Measurements from ENCODE around the gene CSF1R.
A peak's percentile ranks its signal among the peaks of the same experiment; 100 is the strongest.

CSF1R gene

GRCh38 chr5:150085950-150086715, at the start of gene CSF1R:
Gene CSF1R, minus strand, starts transcription at chr5:150086554. Its CDS starts 127 bp downstream, at chr5:150086427.
- no peak for DNase-seq

DNA sequence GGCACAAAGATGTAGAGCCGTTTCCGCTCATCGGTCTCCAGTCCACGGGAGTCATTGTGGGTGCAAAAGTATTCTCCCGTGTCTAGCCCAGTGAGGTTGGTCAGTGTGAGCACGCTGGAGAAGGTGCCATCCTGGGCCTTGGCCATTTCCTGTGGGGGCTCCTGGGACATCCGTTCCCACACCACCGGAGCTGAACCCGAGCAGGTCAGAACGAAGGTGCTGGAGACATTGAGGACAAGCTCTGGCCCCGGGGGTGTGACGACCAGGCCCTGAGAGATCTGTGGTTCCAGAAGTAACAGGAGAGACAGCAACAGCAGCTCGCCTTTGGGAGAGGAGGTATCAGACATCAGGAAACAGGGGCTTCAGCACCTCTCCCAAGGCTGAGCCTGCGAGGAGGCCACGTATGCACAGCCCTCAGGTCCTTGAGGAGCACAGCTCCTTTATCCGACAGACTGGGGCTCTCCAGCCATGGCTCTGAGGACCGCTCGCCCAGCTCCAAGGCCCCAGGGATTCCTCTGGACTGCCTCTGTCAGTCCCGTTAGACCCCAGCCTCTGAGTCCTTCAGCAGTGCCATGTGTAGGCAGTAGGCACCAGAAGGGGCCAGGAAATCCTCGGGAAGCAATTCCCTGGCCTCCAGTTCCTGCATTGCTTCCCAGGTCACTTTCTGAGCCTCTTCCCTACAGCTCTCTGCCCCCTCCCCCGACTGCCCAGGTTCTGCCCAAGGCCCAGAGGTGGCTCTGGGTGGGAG, 49.4 kb upstream of the CSF1R start:
- DNase-seq, result no peak

DNA sequence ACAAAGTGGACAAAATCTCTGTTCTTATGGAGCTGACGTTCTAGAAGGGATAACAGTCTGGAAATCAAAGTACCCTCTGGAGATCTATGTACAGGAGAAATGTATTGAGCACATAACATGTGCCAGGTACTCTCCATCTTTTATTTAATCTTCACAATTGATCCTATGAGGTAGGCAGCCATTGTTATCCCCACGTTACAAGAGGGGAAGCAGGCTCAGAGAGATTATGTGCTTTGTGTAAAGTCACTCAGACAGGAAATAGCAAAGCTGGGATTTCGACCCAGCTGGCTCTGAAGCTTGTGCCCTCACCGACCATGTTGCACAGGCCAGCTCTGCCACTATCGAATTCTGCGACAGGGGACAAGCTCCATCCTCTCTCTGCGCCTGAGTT, 47.8 kb upstream of the CSF1R start:
- DNase-seq, result no peak

- no peak for DNase-seq
Observed at GRCh38 chr5:150133581-150134197, 47.3 kb upstream of the CSF1R start.

- DNase-seq, result no peak
Observed at GRCh38 chr5:150132740-150133139, 46.4 kb upstream of the CSF1R start.

GRCh38 chr5:150131978-150132694, 45.8 kb upstream of the CSF1R start:
- DNase-seq, result no peak

DNA sequence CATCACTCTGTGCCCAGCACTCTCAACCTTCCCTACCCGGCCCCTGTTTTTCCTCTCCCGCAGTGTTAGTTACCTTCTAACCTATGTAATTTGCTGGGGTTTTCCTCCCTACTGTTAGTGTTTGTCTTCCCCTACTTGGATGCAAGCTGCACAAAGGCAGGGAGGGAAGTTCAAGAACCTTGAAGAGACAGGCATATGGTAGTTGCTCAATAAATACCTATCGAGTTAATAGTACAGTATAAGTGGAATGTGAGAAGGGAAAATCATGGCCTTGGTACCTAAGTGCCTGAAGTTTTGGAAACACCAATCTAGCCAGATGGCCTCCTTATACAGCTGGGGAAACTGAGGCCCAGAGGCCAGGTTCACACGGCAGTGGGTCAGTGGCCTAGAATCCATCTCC, 45.1 kb upstream of the CSF1R start:
- DNase-seq, result no peak

- no peak for DNase-seq
Observed at GRCh38 chr5:150130493-150130922, 44.2 kb upstream of the CSF1R start.

- DNase-seq, result peak; percentile 30
Observed at GRCh38 chr5:150129813-150130492, 43.6 kb upstream of the CSF1R start.

DNA sequence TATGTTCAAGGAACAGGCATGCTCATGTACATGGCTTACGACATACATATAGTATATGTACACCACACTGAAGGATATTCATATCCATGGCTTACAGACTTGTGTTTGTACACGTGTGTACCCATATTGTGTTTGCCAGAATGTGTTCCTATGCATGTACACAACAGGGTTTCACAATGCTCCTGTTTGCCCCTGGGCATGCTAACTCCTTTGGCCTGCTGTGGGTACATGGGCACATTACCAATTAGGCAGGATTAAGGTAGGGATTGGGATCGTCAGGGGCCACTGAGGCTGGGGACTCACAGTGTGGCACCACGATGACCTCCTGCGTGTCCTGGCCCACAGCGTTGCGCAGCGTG, 43.1 kb upstream of the CSF1R start:
- no peak for DNase-seq

- no peak for DNase-seq
Observed at GRCh38 chr5:150126921-150127265, 40.5 kb upstream of the CSF1R start.

- DNase-seq, result no peak
Observed at GRCh38 chr5:150126199-150126920, 40.0 kb upstream of the CSF1R start.

- DNase-seq, result no peak
Observed at GRCh38 chr5:150125334-150125733, 39.0 kb upstream of the CSF1R start.

DNA sequence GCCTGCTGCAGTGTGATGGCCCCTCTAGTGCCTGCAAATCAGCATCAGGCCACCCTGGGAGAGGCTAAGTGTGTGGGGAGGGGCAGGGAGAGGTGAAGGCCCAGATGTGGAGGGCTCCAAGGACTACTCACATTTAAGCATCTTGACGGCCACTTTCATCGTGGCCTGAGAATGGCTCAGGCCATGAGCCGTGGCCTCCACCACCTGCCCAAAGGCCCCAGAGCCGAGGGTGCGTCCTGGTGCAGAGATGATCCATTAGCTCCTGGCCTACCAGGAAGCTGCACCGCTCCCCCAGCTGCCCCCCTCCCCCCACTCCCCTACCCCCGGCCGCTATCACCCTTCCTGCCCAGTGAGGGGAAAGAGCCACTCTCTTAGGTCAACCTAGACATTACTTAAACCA, 38.2 kb upstream of the CSF1R start:
- no peak for DNase-seq

DNA sequence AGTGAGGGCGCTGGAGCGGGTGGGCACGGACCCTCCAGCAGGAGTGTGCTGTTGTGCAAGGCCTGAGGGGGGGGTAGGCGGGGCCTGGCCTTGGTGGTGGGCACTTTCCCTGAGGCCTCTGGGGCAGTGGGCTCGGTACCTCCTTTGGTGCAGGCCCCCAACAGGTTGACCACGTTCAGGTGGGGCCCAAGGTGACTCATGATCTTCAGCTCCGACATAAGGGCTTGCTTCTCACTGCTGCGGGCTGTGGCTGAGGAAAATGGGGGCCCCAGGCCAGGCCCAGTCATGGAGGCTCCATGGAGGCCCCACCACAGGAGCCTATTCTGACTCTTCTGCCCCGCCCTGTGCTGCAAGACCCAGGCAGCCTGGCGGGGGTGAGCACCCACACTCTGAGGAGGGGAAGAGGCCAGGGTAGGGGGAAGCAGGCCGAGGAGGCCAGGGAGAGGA, 37.8 kb upstream of the CSF1R start:
- DNase-seq, result no peak

DNA sequence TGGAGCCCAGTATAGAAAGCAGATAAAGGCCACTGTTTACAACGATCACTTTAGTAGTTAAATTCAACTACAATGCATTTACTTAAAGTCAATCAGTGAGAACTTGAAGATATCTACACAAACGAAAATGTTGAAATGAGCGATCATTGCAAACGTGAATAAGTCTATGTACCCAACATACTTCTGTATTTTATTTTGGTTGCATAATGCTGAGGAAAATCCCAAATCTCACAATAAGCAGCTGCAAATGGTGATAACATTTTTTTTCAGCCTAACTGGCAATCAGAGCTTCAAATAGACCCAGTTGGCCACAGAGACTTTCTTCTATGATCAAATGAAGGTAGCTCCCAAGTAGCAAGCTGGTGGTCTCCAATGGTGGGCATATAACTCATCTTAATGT, 37.2 kb upstream of the CSF1R start:
- no peak for DNase-seq

DNA sequence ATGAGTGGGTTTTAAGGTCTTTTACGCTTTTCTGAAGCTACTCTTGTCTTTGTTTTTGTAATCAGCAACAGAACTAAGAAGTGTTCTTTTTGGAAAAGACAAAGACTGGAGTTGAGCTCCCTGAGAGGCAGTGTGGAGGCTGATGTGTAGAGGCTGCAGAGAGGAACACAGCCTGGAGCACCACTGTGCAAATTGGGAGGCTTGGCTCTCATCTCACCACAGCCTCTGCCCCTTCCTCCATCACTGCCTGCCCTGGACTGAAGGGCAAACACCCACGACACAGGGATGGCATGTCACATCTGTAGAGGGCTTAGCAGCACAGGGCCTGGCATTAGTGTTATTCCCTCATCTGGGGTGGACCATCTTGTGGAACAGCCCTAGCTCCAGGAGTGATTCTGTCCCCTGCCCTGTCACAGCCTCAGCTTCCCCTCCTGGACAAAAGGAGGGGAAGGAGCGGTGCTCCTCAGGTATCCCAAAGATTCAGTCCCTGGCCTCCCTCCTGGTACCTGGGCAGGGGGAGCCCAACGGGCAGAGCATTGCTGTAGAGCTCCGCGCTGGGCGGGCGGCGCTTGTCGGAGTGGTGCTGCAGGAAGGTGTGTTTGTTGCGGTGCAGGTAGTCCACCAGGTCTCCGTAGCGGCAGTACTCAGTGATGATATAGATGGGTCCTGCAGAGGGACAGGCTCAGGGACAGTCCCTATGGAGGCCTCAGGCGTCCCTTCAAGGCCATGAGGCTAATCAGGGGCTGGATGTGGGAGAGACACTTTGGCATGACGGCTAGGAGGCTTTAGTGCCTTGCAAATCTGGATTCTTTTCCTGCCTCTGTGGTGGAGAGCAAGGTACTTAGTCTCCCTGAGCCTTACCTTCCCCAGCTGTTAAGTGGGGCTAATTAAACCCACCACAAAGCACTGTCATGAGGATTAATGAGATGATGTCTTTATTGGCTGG, 36.5 kb upstream of the CSF1R start:
- no peak for DNase-seq

DNA sequence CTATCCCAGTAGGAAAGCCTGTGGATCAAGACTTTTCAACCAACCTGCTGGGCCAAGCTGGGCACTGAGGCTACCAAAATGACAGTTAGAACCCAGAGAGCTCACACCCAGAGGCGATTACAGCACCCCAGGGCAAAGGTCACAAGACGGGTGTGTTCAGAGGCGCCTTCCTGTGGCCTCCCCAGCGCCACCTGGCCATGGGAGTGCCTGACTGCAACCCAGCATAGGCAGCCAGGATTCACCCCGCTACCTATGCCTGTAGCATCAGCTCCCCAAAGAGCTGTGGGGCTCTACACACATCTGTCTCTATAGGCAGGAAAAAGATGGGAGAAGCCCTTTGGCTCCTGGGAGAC, 35.8 kb upstream of the CSF1R start:
- no peak for DNase-seq

DNA sequence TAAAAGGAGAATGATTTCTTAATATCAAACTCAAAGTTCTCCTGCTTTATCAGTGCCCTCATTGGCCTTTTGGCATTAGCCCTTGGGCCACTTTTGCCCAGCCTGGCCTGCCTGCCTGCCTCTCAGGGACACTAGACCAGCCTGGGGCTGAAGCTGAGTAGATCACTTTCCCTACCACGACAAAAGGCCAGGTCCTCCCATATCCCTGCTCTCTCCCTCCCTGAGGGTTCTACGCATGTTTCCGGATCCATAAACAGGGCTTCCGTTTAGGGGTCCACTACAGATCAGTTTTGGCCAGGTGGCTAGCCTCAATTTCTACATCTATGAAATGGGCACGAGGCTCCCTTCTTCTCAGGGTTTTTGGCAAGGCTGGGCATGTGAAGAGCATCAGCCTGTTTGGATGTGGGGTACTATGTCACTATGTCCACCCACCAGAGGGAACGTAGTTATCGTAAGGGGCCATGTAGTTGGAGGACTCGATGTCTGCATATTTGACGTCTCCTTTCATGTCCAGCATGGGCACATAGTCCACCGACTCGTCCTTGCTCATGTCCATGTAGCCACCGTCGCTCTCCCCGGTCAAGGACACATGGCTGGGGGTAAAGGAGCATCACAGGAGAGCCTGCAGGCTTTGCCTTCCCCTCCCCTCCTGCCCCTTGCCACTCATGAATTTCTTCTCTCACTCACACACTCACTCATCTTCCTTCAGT, 35.2 kb upstream of the CSF1R start:
- no peak for DNase-seq
